SK-N-MC (cell line): ENCODE results near the gene AVL9.
"Not testable (repeated sequence)": the region's sequence is repeated elsewhere in the genome, so short reads cannot be mapped to it uniquely, and the experiment has no call there.

Experiments
- EZH2 ChIP-seq: fragments of 200-600 bp; sonication (generic); IDR thresholded peaks from one replicate; pipeline ENCODE4 v1.6.1; 2017; ENCODE audit warnings: antibody characterized with exemption
- FOXP2 ChIP-seq: optimal IDR thresholded peaks from 2 replicates; pipeline ENCODE3; 2011; ENCODE audit warnings: mild to moderate bottlenecking, moderate library complexity; ENCODE audit not compliant: insufficient read depth; ENCODE audit errors: extremely low read length, control extremely low read depth
- POLR2AphosphoS5 ChIP-seq: IDR thresholded peaks from 2 replicates; pipeline ENCODE4 v1.6.1; 2012; ENCODE audit warnings: mild to moderate bottlenecking, low read depth, low read length, borderline replicate concordance

- TF ChIP-seq EZH2, FOXP2, POLR2AphosphoS5: not testable (repeated sequence)
Observed at GRCh38 chr7:32603492-32603891, 108.2 kb downstream of the AVL9 start.
